DOHH2 (cell line): Measurements from ENCODE around the gene LBX2.

Source experiments
- H3F3A ChIP-seq: fragments of 200-600 bp; sonication (generic), shearing (Covaris generic); 2 replicates; pipeline ENCODE4 v1.6.0; 2016; ENCODE audit warnings: antibody characterized with exemption, mild to moderate bottlenecking; ENCODE audit not compliant: control insufficient read depth, insufficient read depth
- H3K27ac ChIP-seq: fragments of 200-600 bp; sonication (generic); 2 replicates; pipeline ENCODE4 v1.5.1; 2014; ENCODE audit warnings: low read depth, mild to moderate bottlenecking, low read length, moderate library complexity
- H3K27me3 ChIP-seq: fragments of 200-600 bp; sonication (generic); 2 replicates; pipeline ENCODE4 v1.6.1; 2014; ENCODE audit warnings: mild to moderate bottlenecking, low read length, mixed read lengths; ENCODE audit not compliant: control insufficient read depth
- H3K36me3 ChIP-seq: fragments of 200-600 bp; sonication (generic); 2 replicates; pipeline ENCODE4 v1.6.1; 2014; ENCODE audit warnings: mild to moderate bottlenecking, low read length, moderate library complexity, mixed read lengths; ENCODE audit not compliant: control insufficient read depth
- H3K4me1 ChIP-seq: fragments of 200-600 bp; sonication (generic); 2 replicates; pipeline ENCODE4 v1.6.1; 2014; ENCODE audit warnings: mild to moderate bottlenecking, low read length, mixed read lengths; ENCODE audit not compliant: control insufficient read depth
- H3K4me2 ChIP-seq: fragments of 200-600 bp; sonication (generic); 2 replicates; pipeline ENCODE4 v1.6.0; 2014; ENCODE audit warnings: mild to moderate bottlenecking, low read length, moderate library complexity
- H3K4me3 ChIP-seq: fragments of 200-600 bp; sonication (generic); 2 replicates; pipeline ENCODE4 v1.5.1; 2014; ENCODE audit warnings: mild to moderate bottlenecking, low read length, mixed read lengths
- H3K79me2 ChIP-seq: fragments of 200-600 bp; sonication (generic); 2 replicates; pipeline ENCODE4 v1.6.1; 2014; ENCODE audit warnings: mild to moderate bottlenecking, low read length, mixed read lengths; ENCODE audit not compliant: control insufficient read depth
- H3K9me2 ChIP-seq: fragments of 200-600 bp; sonication (generic); replicated peaks from 2 replicates; pipeline ENCODE4 v1.6.1; 2014; ENCODE audit warnings: mild to moderate bottlenecking, low read length, mixed read lengths; ENCODE audit not compliant: control insufficient read depth
- H3K9me3 ChIP-seq: fragments of 200-600 bp; sonication (generic); 2 replicates; pipeline ENCODE4 v1.6.1; 2014; ENCODE audit warnings: antibody characterized with exemption, low read length, mixed read lengths; ENCODE audit not compliant: control insufficient read depth, insufficient read depth
- H4K20me1 ChIP-seq: fragments of 200-600 bp; sonication (generic); 2 replicates; pipeline ENCODE4 v1.6.0; 2014; ENCODE audit warnings: low read depth, mild to moderate bottlenecking, antibody characterized with exemption, low read length, moderate library complexity; ENCODE audit not compliant: control insufficient read depth, insufficient read depth
- CTCF ChIP-seq: fragments of 200-600 bp; sonication (generic); IDR thresholded peaks from one replicate; pipeline ENCODE4 v1.5.1; 2014; ENCODE audit warnings: antibody characterized with exemption, mild to moderate bottlenecking, low read depth, low read length; ENCODE audit not compliant: poor library complexity, severe bottlenecking
- EZH2phosphoT487 ChIP-seq: fragments of 200-600 bp; sonication (generic); IDR thresholded peaks from 2 replicates; pipeline ENCODE4 v1.6.1; 2017; ENCODE audit warnings: borderline replicate concordance, mild to moderate bottlenecking, antibody characterized with exemption, low read length, moderate library complexity, mixed read lengths

Gene LBX2

GRCh38 chr2:74458938-74459363 lies 40.5 kb downstream of the LBX2 start:
- no peak overlapping the region for H3K27ac ChIP-seq

DNA sequence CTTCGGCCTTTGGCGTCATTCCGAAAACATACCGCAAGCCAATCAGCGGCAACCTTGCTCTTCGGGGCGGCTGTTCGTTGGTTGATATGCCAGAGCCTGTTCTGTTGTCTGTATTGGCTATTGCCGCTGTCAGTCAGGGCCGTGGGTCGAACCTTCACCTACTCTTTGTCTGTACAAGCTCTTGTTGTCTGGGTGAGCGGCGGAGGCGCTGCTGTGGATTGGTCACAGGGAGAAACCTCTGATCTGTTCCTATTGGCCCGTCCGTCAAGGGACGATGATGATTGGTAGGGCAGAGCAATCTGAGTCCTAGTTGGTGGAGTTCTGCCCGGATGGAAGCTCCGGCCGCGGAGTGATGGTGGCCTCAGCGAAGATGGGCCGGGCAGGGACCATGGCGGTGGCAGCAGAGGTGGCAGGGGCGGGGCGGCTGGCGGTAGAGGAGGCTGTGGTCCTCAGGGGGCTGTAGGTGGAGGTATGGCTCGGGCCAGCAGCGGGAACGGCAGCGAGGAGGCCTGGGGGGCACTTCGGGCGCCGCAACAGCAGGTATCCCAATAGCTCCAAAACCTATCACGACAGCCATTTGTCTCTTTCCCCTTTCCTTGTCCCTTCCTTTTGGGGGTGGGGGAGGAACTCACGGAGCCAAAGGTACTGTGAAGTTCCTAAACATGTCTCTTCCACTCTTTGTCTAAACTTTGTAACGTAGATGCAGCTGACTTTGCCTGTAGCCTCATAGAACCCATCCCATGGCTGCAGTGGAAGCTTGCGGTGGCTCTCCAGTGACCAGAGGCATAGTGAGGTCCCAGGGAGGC lies 41.1 kb downstream of the LBX2 start, which contains the start of gene WBP1:
Gene WBP1 (plus strand): TSS at position 307 of the 806 bp plus-strand sequence. CDS start 165 bp downstream, at position 472.
- TF ChIP-seq EZH2phosphoT487 (no peak), CTCF (no peak)
- H3K27ac ChIP-seq = peak within 1 kb of the TSS; percentile 90
- H3K9me2 ChIP-seq = no peaks in the 10 kb centered on the region
- H3K4me3 ChIP-seq = peak within 1 kb of the TSS; percentile 81
- H3K27me3 ChIP-seq = no peaks in the 10 kb centered on the region
- peaks cover 37% of the 10 kb centered on the region for H3K36me3 ChIP-seq
- H3K4me2 ChIP-seq = peak within 1 kb of the TSS; percentile 95
- H3K4me1 ChIP-seq = peaks cover 25% of the 10 kb centered on the region
- H3K9me3 ChIP-seq = no peaks in the 10 kb centered on the region
- H4K20me1 ChIP-seq = no peaks in the 10 kb centered on the region
- peaks cover 12% of the 10 kb centered on the region; the same call in 1 of the 2 replicates for H3F3A ChIP-seq
- peaks cover 31% of the 10 kb centered on the region for H3K79me2 ChIP-seq

More at GRCh38 chr2:74458938-74459363, 40.5 kb downstream of the LBX2 start:
- Histone ChIP-seq H3K27me3 (no peaks in the 10 kb centered on the region), H3K79me2 (peaks cover 33% of the 10 kb centered on the region), H3K4me1 (peaks cover 26% of the 10 kb centered on the region), H3K4me3 (peak overlapping the region; percentile 81), H4K20me1 (no peaks in the 10 kb centered on the region), H3K9me3 (no peaks in the 10 kb centered on the region), H3K9me2 (no peaks in the 10 kb centered on the region), H3F3A (peaks cover 12% of the 10 kb centered on the region; the same call in 1 of the 2 replicates), H3K4me2 (peak overlapping the region; percentile 88), H3K36me3 (peaks cover 37% of the 10 kb centered on the region)
- TF ChIP-seq CTCF (no peak), EZH2phosphoT487 (no peak)

DNA sequence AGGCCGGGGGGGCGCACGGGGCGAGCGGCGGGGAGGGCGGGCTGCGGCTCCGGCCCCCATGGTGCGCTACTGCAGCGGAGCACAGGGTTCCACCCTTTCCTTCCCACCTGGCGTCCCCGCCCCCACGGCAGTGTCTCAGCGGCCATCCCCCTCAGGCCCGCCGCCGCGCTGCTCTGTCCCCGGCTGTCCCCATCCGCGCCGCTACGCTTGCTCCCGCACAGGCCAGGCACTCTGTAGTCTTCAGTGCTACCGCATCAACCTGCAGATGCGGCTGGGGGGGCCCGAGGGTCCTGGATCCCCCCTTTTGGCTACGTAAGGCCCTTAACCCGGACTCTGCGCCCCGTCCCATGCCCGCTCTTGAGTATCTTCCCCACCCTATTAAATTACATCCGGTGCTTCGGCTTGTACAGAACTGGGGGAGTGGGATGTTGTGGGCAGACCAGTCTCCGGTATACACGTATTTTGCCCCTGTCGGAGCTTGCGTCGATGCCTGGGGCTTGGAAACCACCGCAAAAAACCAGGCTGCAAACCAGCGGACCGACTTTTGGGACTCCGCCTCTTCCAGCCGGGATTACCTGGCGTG lies 41.8 kb downstream of the LBX2 start:
- H3K4me3 ChIP-seq = peak overlapping the region; percentile 81
- H3K4me1 ChIP-seq = peaks cover 31% of the 10 kb centered on the region
- peaks cover 14% of the 10 kb centered on the region for H3F3A ChIP-seq
- H3K9me3 ChIP-seq = no peaks in the 10 kb centered on the region
- H3K27me3 ChIP-seq = no peaks in the 10 kb centered on the region
- peak overlapping the region; percentile 90 for H3K27ac ChIP-seq
- H3K9me2 ChIP-seq = no peaks in the 10 kb centered on the region
- H3K79me2 ChIP-seq = peaks cover 27% of the 10 kb centered on the region
- H3K4me2 ChIP-seq = peak overlapping the region; percentile 95
- TF ChIP-seq CTCF = no peak
- H3K36me3 ChIP-seq = peaks cover 30% of the 10 kb centered on the region
- H4K20me1 ChIP-seq = no peaks in the 10 kb centered on the region
